ENCODE measurements around the gene ATP2C2.

Gene ATP2C2

GRCh38 chr16:84476401-84476800 lies 108.1 kb downstream of the ATP2C2 start:
- DNase-seq (ENCODE audit: low read depth) = no peak

GRCh38 chr16:84477661-84478060 lies 109.3 kb downstream of the ATP2C2 start:
- no peak for DNase-seq (ENCODE audit: low read depth)

- no peak for DNase-seq (ENCODE audit: low read depth)
These were observed 110.0 kb downstream of the ATP2C2 start for GRCh38 chr16:84478172-84478947.

GRCh38 chr16:84479716-84480450 lies 111.5 kb downstream of the ATP2C2 start:
- DNase-seq (ENCODE audit: low read depth) = no peak

GRCh38 chr16:84481051-84481735 lies 112.9 kb downstream of the ATP2C2 start:
- DNase-seq (ENCODE audit: low read depth) = no peak

GRCh38 chr16:84482001-84482891 lies 113.9 kb downstream of the ATP2C2 start:
- DNase-seq (ENCODE audit: low read depth) = no peak

- no peak for DNase-seq (ENCODE audit: low read depth)
These were observed 114.9 kb downstream of the ATP2C2 start for GRCh38 chr16:84482951-84483881.

- DNase-seq (ENCODE audit: low read depth) = no peak
These were observed 115.7 kb downstream of the ATP2C2 start for GRCh38 chr16:84483882-84484565.

- no peak for DNase-seq (ENCODE audit: low read depth)
These were observed 116.4 kb downstream of the ATP2C2 start for GRCh38 chr16:84484579-84485254.

GRCh38 chr16:84485255-84486010 lies 117.1 kb downstream of the ATP2C2 start:
- no peak for DNase-seq (ENCODE audit: low read depth)

GRCh38 chr16:84486126-84486525 lies 117.8 kb downstream of the ATP2C2 start:
- no peak for DNase-seq (ENCODE audit: low read depth)

GRCh38 chr16:84486551-84487235 lies 118.4 kb downstream of the ATP2C2 start:
- no peak for DNase-seq (ENCODE audit: low read depth)

- no peak for DNase-seq (ENCODE audit: low read depth)
These were observed 119.0 kb downstream of the ATP2C2 start for GRCh38 chr16:84487358-84487757.

GRCh38 chr16:84489131-84489530 lies 120.8 kb downstream of the ATP2C2 start:
- no peak for DNase-seq (ENCODE audit: low read depth)

- DNase-seq (ENCODE audit: low read depth) = no peak
These were observed 127.2 kb downstream of the ATP2C2 start for GRCh38 chr16:84495506-84495905.

- DNase-seq (ENCODE audit: low read depth) = no peak
These were observed 128.7 kb downstream of the ATP2C2 start for GRCh38 chr16:84496991-84497390.

- no peak for DNase-seq (ENCODE audit: low read depth)
These were observed 129.3 kb downstream of the ATP2C2 start for GRCh38 chr16:84497418-84498222.
